Amniotic epithelial cell (primary cell): ENCODE data around the gene NPIPB6.

Experiments used
- DNase-seq: peaks from one replicate; pipeline ENCODE4 v3.0.0-alpha.2; 2010; ENCODE audit warnings: low read depth

NPIPB6 gene

GRCh38 chr16:28297784-28298510 lies 65.4 kb downstream of the NPIPB6 start:
- no peak for DNase-seq

GRCh38 chr16:28297308-28297707 lies 66.0 kb downstream of the NPIPB6 start:
- no peak for DNase-seq

- DNase-seq: no peak
Observed at GRCh38 chr16:28295276-28295675, 68.0 kb downstream of the NPIPB6 start.

GRCh38 chr16:28294201-28294600 lies 69.1 kb downstream of the NPIPB6 start:
- no peak for DNase-seq

- DNase-seq: no peak
Observed at GRCh38 chr16:28293601-28293960, 69.7 kb downstream of the NPIPB6 start.

- DNase-seq: no peak
Observed at GRCh38 chr16:28292731-28293600, 70.3 kb downstream of the NPIPB6 start.
